HG02852 (cell line): ENCODE data around the gene TBC1D14.
"Not testable (repeated sequence)": the region's sequence is repeated elsewhere in the genome, so short reads cannot be mapped to it uniquely, and the experiment has no call there.

Experiments used
- ATAC-seq: cut with Tn5 transposase; IDR thresholded peaks from one replicate; pipeline ENCODE4 v1.9.1; 2021; ENCODE audit warnings: mild to moderate bottlenecking, moderate library complexity; ENCODE audit not compliant: unreplicated experiment

Gene TBC1D14

DNA sequence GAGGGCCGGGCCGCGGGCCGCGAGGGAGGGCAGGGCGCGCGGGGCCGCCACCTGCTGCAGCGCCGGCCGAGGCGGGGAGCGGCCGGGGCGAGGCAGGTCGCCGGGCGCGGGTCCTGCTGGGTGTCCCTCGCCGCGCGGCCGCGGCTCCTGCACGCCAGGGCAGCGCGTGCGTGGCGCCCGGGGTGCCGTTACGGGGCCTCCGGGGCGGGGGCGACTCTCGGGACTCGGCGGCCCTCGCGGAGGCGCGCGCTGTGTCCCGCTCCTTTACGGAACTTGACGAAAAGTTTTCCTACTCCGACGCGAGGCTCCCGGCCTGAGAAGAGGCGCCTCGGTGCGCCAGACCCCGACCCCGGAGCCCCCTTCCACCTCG is 329 bp downstream of the TBC1D14 start:
- ATAC-seq: peak; percentile 37

DNA sequence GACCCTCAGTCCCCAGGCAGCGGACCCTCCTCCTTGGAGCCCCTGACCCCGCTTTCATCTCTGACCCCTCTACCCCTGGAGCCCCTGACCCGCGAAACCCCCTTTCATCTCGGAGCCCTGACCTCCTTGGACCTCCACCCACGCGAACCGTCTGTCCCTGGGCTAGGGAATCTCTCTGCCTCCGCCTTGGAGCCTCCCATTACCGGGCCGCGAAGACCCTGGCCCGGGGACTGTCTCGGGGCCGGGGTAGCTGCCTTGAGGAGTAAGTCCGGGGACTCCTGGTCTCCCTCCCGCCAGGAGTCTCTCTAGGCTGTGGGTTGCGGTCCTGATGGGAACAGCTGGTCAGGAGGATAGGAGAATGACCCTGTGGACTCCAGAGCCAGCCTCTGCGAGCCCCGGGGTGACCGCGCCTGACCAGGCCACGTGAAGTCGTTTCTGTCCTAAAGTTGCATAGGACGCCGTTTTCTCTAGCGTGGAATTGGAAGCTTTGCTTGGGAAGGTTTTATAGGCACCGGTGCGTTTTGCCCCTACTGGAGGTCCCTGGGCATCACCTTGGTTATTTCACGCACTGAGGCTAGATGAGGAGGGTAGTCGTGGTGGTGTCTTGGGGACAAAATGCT is 824 bp downstream of the TBC1D14 start:
- no peak for ATAC-seq

DNA sequence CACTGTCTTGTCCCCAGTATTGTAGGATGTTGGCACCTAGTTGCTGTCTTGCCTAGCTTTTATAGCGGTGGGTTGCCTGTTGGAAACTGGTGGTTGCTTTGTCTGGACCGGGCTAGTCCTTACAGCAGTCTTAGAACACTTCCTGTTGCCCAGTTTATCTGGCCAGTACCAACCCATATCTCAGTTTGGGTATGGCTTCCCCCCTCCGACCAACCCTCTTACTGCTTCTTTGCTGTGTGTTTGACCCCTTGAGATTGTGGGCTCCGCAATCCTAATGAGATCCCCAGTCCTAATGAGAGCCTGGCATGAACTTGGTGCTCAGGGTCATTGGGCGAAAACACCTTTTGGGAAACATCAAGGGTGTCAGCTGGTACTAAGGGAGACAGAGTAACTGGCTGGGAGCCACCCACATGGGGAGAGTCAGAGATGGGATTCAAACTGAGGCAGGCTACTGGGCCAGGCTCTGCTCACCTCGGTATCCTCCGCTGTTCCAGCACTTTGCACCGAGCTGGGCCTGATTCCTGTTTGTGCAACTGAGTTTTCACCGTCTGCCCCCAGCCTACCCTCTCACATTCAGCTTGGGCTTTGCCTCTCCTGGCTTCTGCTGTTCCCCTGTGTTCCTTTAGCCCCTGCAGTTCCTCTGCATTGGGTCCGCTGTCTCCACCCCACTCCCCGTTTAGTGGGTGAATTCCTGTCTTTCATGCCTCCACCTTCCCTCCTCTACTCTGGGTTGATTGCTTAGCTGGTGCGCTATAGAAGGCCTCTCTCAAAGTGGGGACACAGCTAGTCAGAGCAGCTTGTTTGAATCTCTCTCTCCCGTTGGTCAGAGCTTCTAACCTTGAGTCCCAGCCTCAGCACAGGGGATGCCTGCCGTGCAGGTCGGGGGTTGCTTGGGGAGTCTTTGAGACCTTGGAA is 1.6 kb downstream of the TBC1D14 start:
- no peak for ATAC-seq

DNA sequence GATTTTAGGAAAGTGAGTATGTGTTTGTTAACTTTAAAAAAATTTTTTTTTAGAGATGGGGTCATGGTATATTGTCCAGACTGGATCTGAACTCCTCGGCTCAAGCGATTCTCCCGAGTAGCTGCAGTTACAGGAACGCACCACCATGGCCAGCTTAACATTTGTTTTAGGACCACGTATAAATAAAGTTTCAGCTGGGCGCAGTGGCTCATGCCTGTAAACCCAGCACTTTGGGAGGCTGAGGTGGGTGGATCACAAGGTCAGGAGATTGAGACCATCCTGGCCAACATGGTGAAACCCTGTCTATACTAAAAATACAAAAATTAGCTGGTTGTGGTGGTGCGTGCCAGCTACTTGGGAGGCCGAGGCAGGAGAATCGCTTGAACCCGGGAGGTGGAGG is 2.3 kb downstream of the TBC1D14 start:
- ATAC-seq: not testable (repeated sequence)

DNA sequence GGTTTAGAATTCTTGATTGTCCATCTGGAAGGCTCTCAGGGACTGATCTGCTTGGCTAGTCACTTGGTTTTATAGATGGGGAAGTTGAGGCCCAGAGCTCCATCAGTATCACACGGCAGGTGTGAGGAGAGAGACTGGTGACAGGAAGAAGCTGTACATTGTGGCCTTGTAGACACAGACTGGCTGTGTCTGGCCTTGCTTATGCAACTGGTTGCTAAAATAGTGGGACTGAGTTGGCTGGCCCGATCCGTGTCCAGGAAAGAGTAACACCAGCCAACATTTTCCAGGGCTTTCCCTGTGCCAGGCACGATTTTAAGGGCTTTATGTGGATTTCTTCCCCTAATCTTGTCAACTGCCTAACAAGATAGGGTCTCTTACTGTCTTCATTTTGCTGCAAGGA is 2.8 kb downstream of the TBC1D14 start:
- no peak for ATAC-seq

DNA sequence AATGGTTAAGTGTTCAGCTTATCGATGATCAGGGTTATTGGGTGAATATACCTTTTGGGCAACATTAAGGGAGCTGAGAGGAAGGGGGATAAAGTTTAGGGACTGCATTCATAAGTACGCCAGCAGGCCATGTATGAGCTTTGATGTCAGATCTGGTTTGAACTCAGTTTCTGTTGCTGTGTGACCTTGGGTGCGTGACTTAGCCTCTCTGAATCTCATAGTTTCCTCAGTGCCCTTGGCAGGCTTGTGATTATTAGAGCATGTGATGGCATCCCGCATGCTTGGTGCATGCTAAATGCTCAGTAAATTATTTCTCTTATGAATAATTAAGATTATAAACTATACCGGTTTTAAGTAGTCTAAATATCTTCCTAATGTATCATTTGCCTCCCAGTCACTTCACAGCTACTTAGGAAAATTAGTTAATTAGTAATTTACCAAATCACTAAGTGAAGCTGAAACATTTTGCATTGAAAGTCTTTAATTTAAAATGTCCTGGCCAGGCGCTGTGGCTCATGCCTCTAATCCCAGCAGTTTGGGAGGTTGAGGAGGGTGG is 3.8 kb downstream of the TBC1D14 start:
- no peak for ATAC-seq

DNA sequence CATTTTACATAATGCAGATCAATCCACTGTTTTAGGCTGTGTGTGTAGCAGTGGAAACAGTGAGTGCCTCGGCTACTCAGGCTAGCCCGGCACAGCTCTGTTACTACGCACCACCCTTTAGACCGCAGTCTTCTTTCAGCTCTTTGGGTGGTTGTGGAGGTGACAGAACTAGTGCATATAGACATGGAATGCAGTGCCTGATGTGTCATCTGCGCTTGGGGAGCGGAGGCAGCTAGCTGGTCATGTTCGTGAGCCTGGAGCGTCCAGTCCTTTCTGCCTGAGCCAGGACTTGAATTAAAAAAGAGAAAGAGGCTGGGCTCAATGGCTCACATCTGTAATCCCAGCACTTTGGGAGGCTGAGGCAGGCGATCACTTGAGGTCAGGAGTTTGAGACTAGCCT is 4.8 kb downstream of the TBC1D14 start:
- ATAC-seq: no peak

DNA sequence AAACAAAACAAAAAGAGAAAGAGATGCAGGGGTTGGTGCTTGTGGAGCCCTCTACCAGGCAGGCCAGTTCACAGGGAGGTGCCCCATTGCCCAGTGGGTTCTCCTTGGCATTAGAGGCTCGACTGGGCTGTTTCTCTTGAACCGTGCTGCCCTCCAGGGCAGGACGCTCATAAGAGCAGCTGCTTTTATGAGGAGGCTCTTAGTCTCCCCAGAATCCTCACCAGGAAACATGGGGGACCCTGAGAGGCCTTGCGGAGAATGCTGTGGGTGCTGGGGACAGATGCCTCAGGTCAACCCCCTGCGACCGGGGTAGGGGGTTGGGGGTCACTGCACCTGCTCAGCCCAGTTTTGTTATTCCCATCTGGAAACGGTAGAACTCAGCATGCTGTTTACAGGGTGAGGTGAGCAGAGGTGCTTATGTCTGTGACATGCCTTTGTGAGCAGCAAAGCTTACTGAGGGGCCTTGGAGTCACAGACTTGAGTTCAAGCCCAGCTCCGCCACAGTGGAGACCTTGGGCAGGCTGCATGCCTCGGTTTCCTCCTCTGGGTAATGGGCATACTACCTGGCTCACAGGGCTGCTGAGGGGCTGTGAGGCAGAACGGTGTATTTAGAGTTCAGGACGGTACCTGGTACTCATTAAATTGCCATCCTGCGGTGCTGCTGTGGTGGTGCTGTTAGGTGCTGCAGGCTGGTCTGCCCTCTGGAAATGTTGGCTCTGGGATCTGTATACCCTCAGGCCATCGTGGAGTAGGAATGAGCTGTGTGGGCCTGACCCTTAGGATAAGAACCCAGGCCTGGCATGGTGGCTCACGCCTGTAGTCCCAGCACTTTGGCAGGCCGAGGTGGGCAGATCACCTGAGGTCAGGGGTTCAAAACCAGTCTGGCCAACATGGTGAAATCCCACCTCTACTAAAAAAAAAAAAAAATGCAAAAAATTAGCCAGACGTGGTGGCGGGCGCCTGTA is 5.7 kb downstream of the TBC1D14 start:
- ATAC-seq: no peak

DNA sequence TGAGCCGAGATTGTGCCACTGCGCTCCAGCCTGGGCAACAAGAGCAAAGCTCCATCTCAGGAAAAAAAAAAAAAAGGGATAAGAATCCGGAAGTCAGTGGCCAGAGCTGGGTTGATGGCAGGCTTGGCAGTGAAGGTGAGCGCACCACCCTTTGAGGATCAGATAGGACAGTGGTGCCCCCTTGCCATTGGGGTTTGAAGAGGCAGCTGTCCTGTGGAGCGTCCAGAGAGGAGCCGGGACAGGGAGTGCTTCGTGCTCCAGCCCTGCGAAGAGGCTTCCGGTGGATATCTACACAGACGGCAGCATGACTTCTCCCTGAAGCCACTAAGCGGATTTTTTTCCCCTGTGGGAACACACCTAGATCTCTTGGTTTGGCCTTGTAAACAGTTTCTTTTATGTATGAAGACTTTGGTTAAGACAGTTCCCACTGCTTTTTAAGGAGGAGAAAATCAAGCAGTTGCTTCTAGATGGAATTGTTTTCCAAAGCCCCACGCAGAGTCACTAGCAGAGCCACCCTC is 6.5 kb downstream of the TBC1D14 start:
- no peak for ATAC-seq

DNA sequence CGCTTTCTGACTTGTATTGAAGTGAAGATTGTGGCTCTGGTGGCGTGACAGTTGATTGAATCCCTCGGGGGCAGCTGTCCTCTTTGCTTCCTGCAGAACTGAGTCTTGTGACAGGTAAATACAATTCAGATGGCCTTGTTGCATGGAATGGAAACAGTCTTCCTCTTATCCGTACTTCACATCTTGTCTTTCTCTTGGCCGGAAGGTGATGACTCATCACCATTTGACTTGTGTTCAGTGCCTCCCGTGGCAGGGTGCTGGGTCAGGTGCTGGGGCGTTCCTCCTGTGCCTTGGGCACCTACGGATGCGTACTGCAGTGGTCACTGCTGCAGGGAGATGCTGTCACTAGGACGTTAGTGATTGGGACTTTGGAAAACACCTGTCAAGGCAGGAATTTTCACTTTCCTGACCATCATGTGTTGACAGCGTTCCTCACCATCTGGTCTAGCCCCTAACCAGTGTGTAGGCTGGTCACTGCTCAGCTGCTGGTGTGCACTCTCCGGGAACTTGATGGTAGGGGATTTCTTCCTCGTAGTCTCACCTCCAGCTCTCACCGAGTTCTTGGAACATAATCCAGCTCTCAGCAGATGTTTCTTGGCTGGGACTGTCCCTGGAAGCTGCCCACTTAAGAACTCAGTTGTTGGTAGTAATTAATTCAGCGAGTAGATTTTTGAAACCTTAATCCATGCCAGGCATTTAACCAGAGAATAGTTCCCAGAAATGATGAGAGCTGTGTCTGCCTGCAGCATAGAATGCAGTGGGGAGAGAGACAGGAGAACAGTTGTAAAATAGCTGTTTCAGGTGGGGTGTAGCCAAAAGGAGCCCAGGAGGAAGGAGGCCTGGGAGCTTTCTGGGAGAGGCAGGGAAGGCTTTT is 7.2 kb downstream of the TBC1D14 start:
- ATAC-seq: no peak

DNA sequence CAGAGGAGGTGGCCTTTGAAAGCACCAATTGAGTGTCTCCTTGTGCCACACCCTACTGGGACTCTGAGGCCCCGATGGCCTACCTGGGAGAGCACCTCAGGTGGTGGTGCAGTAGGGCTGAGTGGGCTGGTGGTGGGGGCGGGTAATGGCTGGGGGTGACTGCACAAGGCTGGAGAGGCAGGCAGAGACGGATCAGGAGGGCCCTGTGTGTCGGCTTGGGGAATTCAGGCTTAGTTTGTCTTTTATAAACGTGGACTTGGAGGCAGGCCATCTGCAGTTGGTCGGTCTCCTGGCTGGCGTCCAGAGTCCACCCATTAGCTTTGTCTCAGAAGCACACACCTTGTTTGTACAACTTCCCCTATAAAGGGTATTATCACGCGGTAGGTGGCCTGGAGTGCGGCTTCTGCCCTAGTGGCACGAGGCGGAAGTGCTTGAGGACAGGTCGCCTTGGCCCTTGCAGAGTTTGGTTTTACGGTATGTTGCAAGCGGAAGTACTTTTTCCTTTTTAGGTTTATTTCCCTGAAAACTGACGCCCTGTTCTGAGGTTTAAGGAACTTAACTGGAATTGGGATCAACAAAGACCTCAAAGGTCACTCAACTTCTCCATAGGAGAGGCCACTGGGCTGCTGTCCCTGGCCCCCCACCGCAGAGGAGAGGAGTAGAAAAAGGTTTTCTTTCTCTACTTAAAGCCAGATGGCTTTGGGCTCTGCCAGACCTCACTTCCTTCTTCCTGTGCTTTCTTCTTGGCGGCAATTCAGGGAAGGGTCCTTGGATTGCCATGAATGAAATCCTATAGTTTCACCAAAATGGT is 8.0 kb downstream of the TBC1D14 start:
- peak; percentile 75 for ATAC-seq

DNA sequence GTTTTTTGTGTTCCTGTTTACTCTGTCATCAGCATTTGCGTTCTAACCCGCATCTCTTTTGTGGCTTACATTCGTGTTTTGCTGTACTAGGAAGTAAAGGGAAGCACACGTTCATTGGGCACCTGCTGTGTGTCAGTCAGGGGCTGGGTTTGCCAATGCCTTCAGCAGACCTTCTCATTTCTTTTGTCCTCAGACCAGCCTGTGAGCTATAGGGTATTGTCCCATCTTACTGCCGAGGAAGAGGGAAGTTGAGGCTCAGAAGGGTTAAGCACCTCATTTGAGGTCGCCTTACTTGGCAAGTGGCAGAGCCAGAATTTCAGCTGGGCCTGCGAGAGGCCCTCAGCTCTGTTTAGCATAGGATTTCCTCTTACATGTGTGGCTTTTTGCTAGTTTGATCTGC is 8.7 kb downstream of the TBC1D14 start:
- no peak for ATAC-seq

DNA sequence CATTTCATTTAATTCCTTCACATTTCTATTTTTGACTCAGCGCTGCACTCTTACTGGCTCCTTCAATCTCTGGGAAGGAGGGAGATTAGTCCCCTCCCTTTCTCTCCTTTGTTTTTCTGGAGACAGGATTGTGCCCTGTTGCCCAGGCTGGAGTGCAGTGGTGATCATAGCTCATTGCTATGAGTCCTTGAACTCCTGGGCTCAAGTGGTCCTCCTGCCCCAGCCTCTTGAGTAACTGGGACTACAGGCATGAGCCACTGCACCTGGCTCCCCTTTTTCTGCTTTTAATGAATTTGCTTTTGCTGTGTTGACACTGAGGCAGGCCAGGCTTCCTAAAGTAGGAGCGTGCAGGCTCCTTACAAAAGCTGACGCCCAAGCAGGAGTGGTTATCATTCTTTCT is 10.5 kb downstream of the TBC1D14 start:
- no peak for ATAC-seq

DNA sequence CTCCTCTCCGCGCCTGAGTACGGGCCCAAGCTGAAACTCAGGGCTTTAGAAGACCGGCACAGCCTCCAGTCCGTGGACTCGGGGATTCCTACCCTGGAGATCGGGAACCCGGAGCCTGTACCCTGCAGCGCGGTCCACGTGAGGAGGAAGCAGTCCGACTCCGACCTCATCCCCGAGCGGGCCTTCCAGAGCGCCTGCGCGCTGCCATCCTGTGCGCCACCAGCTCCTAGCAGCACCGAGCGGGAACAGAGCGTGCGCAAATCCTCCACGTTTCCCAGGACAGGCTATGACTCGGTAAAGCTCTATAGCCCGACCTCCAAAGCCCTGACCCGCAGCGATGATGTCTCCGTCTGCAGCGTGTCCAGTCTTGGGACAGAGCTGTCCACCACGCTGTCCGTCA is 13.9 kb downstream of the TBC1D14 start:
- no peak for ATAC-seq

DNA sequence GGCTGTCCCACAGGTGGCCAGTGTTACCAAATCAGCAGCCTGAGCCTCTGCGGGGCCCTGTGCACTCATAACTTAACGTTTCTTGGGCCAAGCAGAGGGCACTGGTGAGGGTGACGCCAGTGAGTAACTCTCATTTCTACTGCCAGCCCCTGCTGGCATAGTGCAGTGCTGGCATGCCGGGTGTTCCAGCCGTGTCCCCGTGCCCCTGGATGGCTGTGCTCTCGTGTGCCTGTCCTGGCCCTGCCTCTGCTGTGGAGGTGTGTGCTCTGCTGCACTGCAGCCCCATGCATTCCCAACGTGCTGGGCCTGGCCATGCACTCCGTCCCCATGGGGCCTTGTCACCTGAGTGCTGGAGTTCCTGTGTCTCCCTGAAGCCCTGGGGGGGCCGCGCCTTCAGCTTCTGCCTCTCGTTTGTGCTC is 14.7 kb downstream of the TBC1D14 start:
- no peak for ATAC-seq

DNA sequence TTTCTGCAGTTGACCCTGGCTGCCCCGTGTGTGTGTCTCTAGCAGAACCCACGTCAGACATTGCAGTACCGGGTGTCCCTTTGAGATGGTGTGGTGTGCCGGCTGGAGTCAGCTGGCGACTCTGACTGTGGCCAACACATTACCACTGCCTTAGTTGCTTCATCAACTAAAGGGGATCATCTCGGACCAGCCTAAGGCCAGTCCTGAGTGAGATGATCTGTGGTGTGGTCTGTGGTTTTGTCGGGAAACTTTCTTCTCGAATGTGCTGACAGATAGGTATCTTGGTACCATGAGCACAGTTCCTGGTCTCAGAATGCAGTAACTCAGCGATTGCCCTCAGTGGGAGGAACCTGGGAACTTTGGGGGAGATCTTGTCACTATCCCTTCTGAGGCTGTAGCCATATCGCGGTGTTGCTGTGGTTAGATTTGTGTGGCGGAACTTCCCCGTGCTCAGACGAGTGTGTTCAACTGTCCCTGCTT is 15.8 kb downstream of the TBC1D14 start:
- no peak for ATAC-seq

DNA sequence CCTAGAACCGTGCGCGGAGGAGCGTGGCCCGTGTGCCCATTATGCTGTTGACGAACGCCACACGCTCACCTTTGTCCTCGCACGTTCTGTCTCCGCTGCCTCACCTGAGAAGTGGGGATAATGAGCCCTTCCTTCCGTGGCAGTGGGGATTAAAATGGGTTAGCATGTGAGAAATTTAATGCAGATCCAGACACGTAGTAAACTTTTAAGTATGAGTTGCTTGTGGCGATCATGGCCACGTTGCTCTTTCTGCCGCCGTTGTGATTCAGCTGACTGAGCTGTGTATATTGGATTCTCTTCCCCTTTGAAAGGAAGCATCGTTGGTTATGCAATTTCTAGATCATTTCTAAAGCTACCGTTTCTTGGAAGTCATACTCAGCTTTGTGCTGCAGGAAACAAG is 16.5 kb downstream of the TBC1D14 start:
- no peak for ATAC-seq

DNA sequence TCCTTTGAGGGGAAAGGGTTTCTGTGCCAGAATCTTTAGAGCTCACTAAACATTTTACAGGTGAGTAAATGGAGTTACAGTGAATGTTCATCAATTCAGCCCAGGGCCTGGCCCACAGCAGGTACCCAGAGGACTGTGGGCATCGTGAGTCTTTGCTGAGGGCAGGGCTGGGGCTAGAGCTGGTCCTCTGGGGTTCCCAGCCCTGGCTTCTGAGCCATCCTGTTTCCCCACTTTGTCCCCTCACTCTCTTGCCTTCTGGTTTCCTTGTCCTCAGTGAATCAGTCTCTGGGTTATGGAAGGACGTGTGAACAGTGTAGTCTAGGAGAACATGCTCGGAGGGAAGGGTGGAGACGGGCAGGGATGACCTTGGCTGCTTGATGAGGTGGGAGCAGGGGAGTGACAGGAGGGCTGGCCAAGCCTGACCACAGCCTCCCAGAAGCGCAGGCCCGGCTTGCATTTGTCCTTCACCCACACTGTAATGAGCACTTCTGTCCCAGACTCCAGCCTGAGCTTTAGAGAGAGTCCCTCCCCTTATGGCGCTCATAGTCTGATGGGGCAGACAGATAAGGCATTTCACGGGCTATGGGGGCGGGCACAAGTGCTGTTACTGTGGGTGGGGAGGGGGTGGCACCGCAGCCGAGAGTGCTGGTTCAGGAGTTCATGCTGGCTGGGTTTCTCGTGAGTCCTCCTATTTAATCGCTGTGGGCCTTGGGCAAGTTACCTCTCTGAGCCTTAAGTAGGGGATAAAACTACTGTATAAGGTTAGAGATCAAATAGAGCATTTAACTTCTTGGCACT is 17.3 kb downstream of the TBC1D14 start:
- no peak for ATAC-seq
